ENCODE data around the gene SLC45A1.

- TF ChIP-seq CTCF (IDR thresholded peaks at IDR 0.05 in 2 of 3, conservative IDR thresholded peaks at IDR 0.05 in 1 of 3; ENCODE audit: borderline replicate concordance in 1 of 3, insufficient read depth in 1 of 3, low read depth in 2 of 3, low read length in 2 of 3), result no peak
- TF ChIP-seq JUND (IDR thresholded peaks at IDR 0.05), result no peak
- no peak for TF ChIP-seq SIN3A (IDR thresholded peaks at IDR 0.05; ENCODE audit: low read depth)
Observed at GRCh38 chr1:8332806-8333205, 14.9 kb downstream of the SLC45A1 start.

Data from HCT116 (cell line).